SIG-M5 treated with dmso at 0.1 percent for 504 hours (cell line): ENCODE measurements around the gene SCD5.

Experiments
- DNase-seq: peaks from one replicate; lab custom pipeline; 2025; ENCODE audit not compliant: unreplicated experiment; lab: John Stamatoyannopoulos, UW

Gene SCD5

GRCh38 chr4:82797405-82798111, 1.0 kb downstream of the SCD5 start:
- DNase-seq: no peak

GRCh38 chr4:82797040-82797404, 1.6 kb downstream of the SCD5 start:
- no peak for DNase-seq

GRCh38 chr4:82792912-82793649, 5.5 kb downstream of the SCD5 start:
- no peak for DNase-seq

- no peak for DNase-seq
Observed at GRCh38 chr4:82791179-82791578, 7.4 kb downstream of the SCD5 start.

GRCh38 chr4:82790060-82790660, 8.4 kb downstream of the SCD5 start:
- DNase-seq: no peak

GRCh38 chr4:82789025-82789776, 9.4 kb downstream of the SCD5 start:
- no peak for DNase-seq

GRCh38 chr4:82787342-82787741, 11.3 kb downstream of the SCD5 start:
- no peak for DNase-seq

- no peak for DNase-seq
Observed at GRCh38 chr4:82786828-82787227, 11.8 kb downstream of the SCD5 start.

- peak; percentile 17 for DNase-seq
Observed at GRCh38 chr4:82785611-82786400, 12.8 kb downstream of the SCD5 start.

GRCh38 chr4:82784681-82785610, 13.7 kb downstream of the SCD5 start:
- DNase-seq: no peak

GRCh38 chr4:82782626-82783345, 15.8 kb downstream of the SCD5 start:
- DNase-seq: no peak

GRCh38 chr4:82780752-82781231, 17.8 kb downstream of the SCD5 start:
- peak; percentile 39 for DNase-seq

GRCh38 chr4:82780170-82780751, 18.3 kb downstream of the SCD5 start:
- DNase-seq: no peak

GRCh38 chr4:82779032-82779431, 19.6 kb downstream of the SCD5 start:
- no peak for DNase-seq

- no peak for DNase-seq
Observed at GRCh38 chr4:82777857-82778525, 20.6 kb downstream of the SCD5 start.

- no peak for DNase-seq
Observed at GRCh38 chr4:82776925-82777542, 21.6 kb downstream of the SCD5 start.

- no peak for DNase-seq
Observed at GRCh38 chr4:82775243-82775642, 23.4 kb downstream of the SCD5 start.
